Vagina (tissue), 2 donors: ENCODE measurements around the gene CRKL.

ENCODE experiments used
- POLR2A ChIP-seq, 2 donors: fragments of 450-650 bp; IDR thresholded peaks; one replicate each; pipeline ENCODE4 v1.6.1; 2017; ENCODE audit warnings: antibody characterized with exemption in 2 of 2, mild to moderate bottlenecking in 2 of 2, moderate library complexity in 2 of 2
- TF ChIP-seq, protein P1 (sequence below), 3 experiments: fragments of 450-650 bp in 2 of 3; fragments of 200-600 bp in 1 of 3; sonication (generic) in 1 of 3; IDR thresholded peaks; one replicate each; pipeline ENCODE4 v1.5.1; 2017 to 2019; ENCODE audit warnings: antibody characterized with exemption in 3 of 3, mild to moderate bottlenecking in 2 of 3, moderate library complexity in 2 of 3

DNA sequence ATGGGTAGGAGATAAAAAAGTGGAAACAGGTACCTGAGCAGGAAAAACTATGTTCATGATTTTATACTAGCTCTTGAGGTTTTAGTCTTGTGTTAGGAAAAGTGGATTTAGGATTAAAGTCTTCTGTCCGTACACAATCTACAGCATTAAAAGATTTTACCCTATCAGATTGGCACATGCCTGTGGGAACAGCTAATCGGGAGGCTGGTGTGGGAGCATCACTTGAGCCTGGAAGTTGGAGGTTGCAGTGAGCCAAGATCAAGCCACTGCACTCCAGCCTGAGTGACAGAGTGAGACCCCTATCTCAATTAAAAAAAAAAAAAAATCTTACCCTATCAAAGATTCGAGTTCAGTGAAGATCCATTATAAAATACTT is 12.2 kb upstream of the CRKL start:
- no peak for TF ChIP-seq POLR2A (IDR thresholded peaks at IDR 0.05)
- TF ChIP-seq, protein P1, sequence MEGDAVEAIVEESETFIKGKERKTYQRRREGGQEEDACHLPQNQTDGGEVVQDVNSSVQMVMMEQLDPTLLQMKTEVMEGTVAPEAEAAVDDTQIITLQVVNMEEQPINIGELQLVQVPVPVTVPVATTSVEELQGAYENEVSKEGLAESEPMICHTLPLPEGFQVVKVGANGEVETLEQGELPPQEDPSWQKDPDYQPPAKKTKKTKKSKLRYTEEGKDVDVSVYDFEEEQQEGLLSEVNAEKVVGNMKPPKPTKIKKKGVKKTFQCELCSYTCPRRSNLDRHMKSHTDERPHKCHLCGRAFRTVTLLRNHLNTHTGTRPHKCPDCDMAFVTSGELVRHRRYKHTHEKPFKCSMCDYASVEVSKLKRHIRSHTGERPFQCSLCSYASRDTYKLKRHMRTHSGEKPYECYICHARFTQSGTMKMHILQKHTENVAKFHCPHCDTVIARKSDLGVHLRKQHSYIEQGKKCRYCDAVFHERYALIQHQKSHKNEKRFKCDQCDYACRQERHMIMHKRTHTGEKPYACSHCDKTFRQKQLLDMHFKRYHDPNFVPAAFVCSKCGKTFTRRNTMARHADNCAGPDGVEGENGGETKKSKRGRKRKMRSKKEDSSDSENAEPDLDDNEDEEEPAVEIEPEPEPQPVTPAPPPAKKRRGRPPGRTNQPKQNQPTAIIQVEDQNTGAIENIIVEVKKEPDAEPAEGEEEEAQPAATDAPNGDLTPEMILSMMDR (IDR thresholded peaks at IDR 0.05): no peak
